ENCODE results near the gene GPS1.

GPS1 gene

DNA sequence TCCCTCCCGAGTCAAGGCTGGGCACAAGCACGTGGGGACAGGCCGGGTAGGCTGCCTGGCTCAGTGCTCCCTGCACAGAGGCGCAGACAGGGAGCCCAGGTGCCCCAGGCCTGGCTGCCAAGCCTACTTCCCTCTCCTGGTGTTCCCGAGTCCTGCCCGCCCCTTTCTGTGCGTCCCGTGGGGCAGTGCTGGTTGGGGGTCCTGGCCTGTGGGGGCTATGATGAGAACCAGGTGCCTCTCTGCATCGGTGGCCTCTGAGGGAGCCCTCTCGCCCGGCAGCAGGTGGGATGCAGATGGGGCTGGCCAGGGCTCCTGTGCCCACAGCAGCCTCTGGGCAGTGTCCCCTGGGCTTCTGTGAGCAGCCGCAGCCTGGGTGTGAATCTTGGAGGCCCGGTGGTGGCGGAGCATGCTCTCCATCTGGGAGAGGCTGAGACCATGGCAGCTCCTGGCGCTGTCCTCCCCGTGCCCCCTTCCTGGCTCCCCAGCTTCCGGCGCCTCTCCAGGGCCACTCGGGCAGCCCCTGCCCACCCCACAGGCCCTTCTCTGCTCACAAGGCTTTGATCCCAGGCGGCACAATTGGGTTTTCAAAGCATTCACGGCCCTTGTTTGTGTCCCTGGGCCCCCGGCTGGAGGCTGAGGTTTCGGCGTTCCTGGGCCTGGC is 36.3 kb upstream of the GPS1 start:
- no peaks in the 10 kb centered on the region for H3K36me3 ChIP-seq (ENCODE audit: insufficient read depth, low read length)
- H3K79me2 ChIP-seq (ENCODE audit: insufficient read depth, low read length): no peaks in the 10 kb centered on the region
- no peaks in the 10 kb centered on the region for H3K27me3 ChIP-seq (ENCODE audit: insufficient read depth, low read length, poor library complexity, severe bottlenecking)
- no peak overlapping the region for H3K4me3 ChIP-seq (ENCODE audit: low read length, poor library complexity, severe bottlenecking)
- no peak overlapping the region for H2AFZ ChIP-seq (ENCODE audit: low read length)
- no peak overlapping the region for H3K4me2 ChIP-seq (ENCODE audit: low read depth, low read length, poor library complexity, severe bottlenecking)
- no peaks in the 10 kb centered on the region for H3K4me1 ChIP-seq (ENCODE audit: insufficient read depth, low read length, poor library complexity, severe bottlenecking)
- H3K9ac ChIP-seq (ENCODE audit: low read depth, low read length, poor library complexity, severe bottlenecking): no peak overlapping the region
- no peaks in the 10 kb centered on the region for H3K9me2 ChIP-seq (replicated peaks; ENCODE audit: low read depth, low read length)
- no peaks in the 10 kb centered on the region for H3K9me3 ChIP-seq (ENCODE audit: insufficient read depth, low read depth, low read length)
- TF ChIP-seq EZH2phosphoT487 (IDR thresholded peaks at IDR 0.05; ENCODE audit: borderline replicate concordance) (no peak), CTCF (conservative IDR thresholded peaks at IDR 0.05; ENCODE audit: low read length) (no peak)
- H4K20me1 ChIP-seq (ENCODE audit: insufficient read depth, low read length, poor library complexity, severe bottlenecking): peaks cover 4% of the 10 kb centered on the region
- no peaks in the 10 kb centered on the region for H3F3A ChIP-seq (ENCODE audit: low read depth)

- peaks cover under 1% of the 10 kb centered on the region; the same call in 1 of the 2 replicates for H3K79me2 ChIP-seq (ENCODE audit: insufficient read depth, low read length)
- no peak overlapping the region for H2AFZ ChIP-seq (ENCODE audit: low read length)
- TF ChIP-seq EZH2phosphoT487 (IDR thresholded peaks at IDR 0.05; ENCODE audit: borderline replicate concordance) (no peak), CTCF (conservative IDR thresholded peaks at IDR 0.05; ENCODE audit: low read length) (no peak)
- peaks cover 4% of the 10 kb centered on the region for H3K4me1 ChIP-seq (ENCODE audit: insufficient read depth, low read length, poor library complexity, severe bottlenecking)
- no peaks in the 10 kb centered on the region for H3F3A ChIP-seq (ENCODE audit: low read depth)
- no peaks in the 10 kb centered on the region for H3K9me2 ChIP-seq (replicated peaks; ENCODE audit: low read depth, low read length)
- peaks cover 12% of the 10 kb centered on the region for H4K20me1 ChIP-seq (ENCODE audit: insufficient read depth, low read length, poor library complexity, severe bottlenecking)
- H3K4me2 ChIP-seq (ENCODE audit: low read depth, low read length, poor library complexity, severe bottlenecking): no peak overlapping the region
- H3K9ac ChIP-seq (ENCODE audit: low read depth, low read length, poor library complexity, severe bottlenecking): no peak overlapping the region
- no peaks in the 10 kb centered on the region for H3K9me3 ChIP-seq (ENCODE audit: insufficient read depth, low read depth, low read length)
- no peaks in the 10 kb centered on the region for H3K27me3 ChIP-seq (ENCODE audit: insufficient read depth, low read length, poor library complexity, severe bottlenecking)
- H3K4me3 ChIP-seq (ENCODE audit: low read length, poor library complexity, severe bottlenecking): no peak overlapping the region
- no peaks in the 10 kb centered on the region for H3K36me3 ChIP-seq (ENCODE audit: insufficient read depth, low read length)
Measured at GRCh38 chr17:82016061-82016874, 35.4 kb upstream of the GPS1 start.

- no peak overlapping the region for H3K4me3 ChIP-seq (ENCODE audit: low read length, poor library complexity, severe bottlenecking)
- peaks cover 18% of the 10 kb centered on the region for H4K20me1 ChIP-seq (ENCODE audit: insufficient read depth, low read length, poor library complexity, severe bottlenecking)
- H3K4me2 ChIP-seq (ENCODE audit: low read depth, low read length, poor library complexity, severe bottlenecking): no peak overlapping the region
- no peaks in the 10 kb centered on the region for H3K9me3 ChIP-seq (ENCODE audit: insufficient read depth, low read depth, low read length)
- no peaks in the 10 kb centered on the region for H3K27me3 ChIP-seq (ENCODE audit: insufficient read depth, low read length, poor library complexity, severe bottlenecking)
- no peaks in the 10 kb centered on the region for H3K36me3 ChIP-seq (ENCODE audit: insufficient read depth, low read length)
- peaks cover 11% of the 10 kb centered on the region for H3K4me1 ChIP-seq (ENCODE audit: insufficient read depth, low read length, poor library complexity, severe bottlenecking)
- no peaks in the 10 kb centered on the region for H3F3A ChIP-seq (ENCODE audit: low read depth)
- TF ChIP-seq CTCF (conservative IDR thresholded peaks at IDR 0.05; ENCODE audit: low read length) (no peak), EZH2phosphoT487 (IDR thresholded peaks at IDR 0.05; ENCODE audit: borderline replicate concordance) (no peak)
- H3K79me2 ChIP-seq (ENCODE audit: insufficient read depth, low read length): peaks cover 8% of the 10 kb centered on the region; the same call in 1 of the 2 replicates
- H3K9ac ChIP-seq (ENCODE audit: low read depth, low read length, poor library complexity, severe bottlenecking): no peak overlapping the region
- H3K9me2 ChIP-seq (replicated peaks; ENCODE audit: low read depth, low read length): no peaks in the 10 kb centered on the region
- no peak overlapping the region for H2AFZ ChIP-seq (ENCODE audit: low read length)
Measured at GRCh38 chr17:82016875-82017459, 34.7 kb upstream of the GPS1 start.
